HCT116 (cell line): ENCODE results near the gene SEMA3C. TPM values are rescaled to one million over a fixed set of nuclear protein-coding genes. Genes with fewer than 3 reads are reported as not detected.

Experiments
- ATAC-seq: fragments of 200-7000 bp; cut with Tn5 transposase; 2 replicates; pipeline ENCODE4 v1.9.1; 2020; ENCODE audit warnings: mild to moderate bottlenecking, moderate library complexity
- BruUV-seq: library from RNA; stranded (reverse); fragments of 400-500 nt; replicated peaks from 2 replicates; lab custom pipeline; 2021; lab: Mats Ljungman, UMichigan
- CTCF ChIA-PET: fragments of 300-600 bp; sonication (Branson Sonifier 250); formaldehyde crosslinking; loops from one replicate; lab custom pipeline; 2021; ENCODE audit warnings: antibody characterized with exemption; lab: Charles Lee
- POLR2A ChIA-PET: fragments of 300-600, 350-600 bp; sonication (Branson Sonifier 250); formaldehyde crosslinking; loops from one replicate; lab custom pipeline; 2021; ENCODE audit warnings: antibody characterized with exemption; lab: Charles Lee
- RAD21 ChIA-PET, 2 experiments: fragments of 300-600 bp; sonication (Branson Sonifier 250); formaldehyde crosslinking; loops; one replicate each; lab custom pipeline; 2023; ENCODE audit warnings: low total read pairs in 2 of 2; ENCODE audit not compliant: uncharacterized antibody in 2 of 2, unreplicated experiment in 2 of 2, low non-redundant PET in 1 of 2; lab: Charles Lee
- DNase-seq: peaks from one replicate; pipeline ENCODE4 v3.0.0-alpha.2; 2010; ENCODE audit warnings: low read depth, low spot score
- H2AFZ ChIP-seq: fragments of 200-600 bp; shearing (Covaris generic), sonication (generic); 2 replicates; pipeline ENCODE4 v1.6.1; 2017; ENCODE audit warnings: low read depth, mixed run types, mixed read lengths, antibody characterized with exemption, low read length; ENCODE audit not compliant: poor library complexity, severe bottlenecking
- H3K27ac ChIP-seq: 2 replicates; pipeline ENCODE4 v1.5.1; 2012; ENCODE audit warnings: low read depth, low read length
- H3K27me3 ChIP-seq: fragments of 200-600 bp; sonication (generic); 2 replicates; pipeline ENCODE4 v1.6.1; 2016; ENCODE audit warnings: mixed run types, low read length, mixed read lengths; ENCODE audit not compliant: insufficient read depth
- H3K36me3 ChIP-seq, 2 experiments: fragments of 200-500 bp in 1 of 2; fragments of 200-600 bp in 1 of 2; sonication (Bioruptor generic) in 1 of 2; sonication (generic) in 1 of 2; 2 replicates each; pipeline versions ENCODE4 v1.5.1 to v1.6.1; 2014 to 2016; ENCODE audit warnings: low read length in 2 of 2, inconsistent platforms in 1 of 2, mixed read lengths in 1 of 2, mixed run types in 1 of 2; ENCODE audit not compliant: insufficient read depth in 2 of 2, control insufficient read depth in 1 of 2
- H3K4me1 ChIP-seq, 2 experiments: fragments of 200-600 bp in 1 of 2; sonication (generic) in 1 of 2; 2 replicates each; pipeline versions ENCODE4 v1.5.1 to v1.6.1; 2012 to 2017; ENCODE audit warnings: low read length in 2 of 2, inconsistent platforms in 1 of 2, mild to moderate bottlenecking in 1 of 2, mixed read lengths in 1 of 2, mixed run types in 1 of 2, moderate library complexity in 1 of 2; ENCODE audit not compliant: insufficient read depth in 2 of 2, control insufficient read depth in 1 of 2
- H3K4me2 ChIP-seq: fragments of 200-600 bp; sonication (generic); 2 replicates; pipeline ENCODE4 v1.6.1; 2017; ENCODE audit warnings: mixed run types, low read length, mixed read lengths
- H3K4me3 ChIP-seq, 2 experiments: fragments of 200-600 bp in 1 of 2; sonication (generic) in 1 of 2; replicated peaks in 1 of 2; 2 replicates each; pipeline ENCODE4 v1.5.1; 2011 to 2016; ENCODE audit warnings: low read length in 2 of 2, control low read depth in 1 of 2, low read depth in 1 of 2, mild to moderate bottlenecking in 1 of 2, mixed read lengths in 1 of 2, mixed run types in 1 of 2
- H3K79me2 ChIP-seq: fragments of 200-600 bp; sonication (generic); 2 replicates; pipeline ENCODE4 v1.6.1; 2017; ENCODE audit warnings: mild to moderate bottlenecking, mixed run types, low read length, moderate library complexity, mixed read lengths; ENCODE audit not compliant: insufficient read depth
- H3K9ac ChIP-seq: fragments of 200-600 bp; sonication (generic); 2 replicates; pipeline ENCODE4 v1.6.1; 2016; ENCODE audit warnings: low read length, mixed read lengths
- H3K9me2 ChIP-seq: fragments of 200-600 bp; sonication (generic), shearing (Covaris generic); 2 replicates; pipeline ENCODE4 v1.6.1; 2017; ENCODE audit warnings: mixed run types, mild to moderate bottlenecking, moderate library complexity; ENCODE audit not compliant: insufficient read depth
- H3K9me3 ChIP-seq, 2 experiments: fragments of 200-500 bp in 1 of 2; fragments of 200-600 bp in 1 of 2; sonication (Bioruptor generic) in 1 of 2; sonication (generic) in 1 of 2; 2 replicates each; pipeline ENCODE4 v1.6.1; 2014 to 2017; ENCODE audit warnings: low read length in 2 of 2, mixed read lengths in 2 of 2, inconsistent platforms in 1 of 2, low read depth in 1 of 2, mild to moderate bottlenecking in 1 of 2, mixed run types in 1 of 2, moderate library complexity in 1 of 2; ENCODE audit not compliant: control insufficient read depth in 1 of 2, insufficient read depth in 1 of 2
- H4K20me1 ChIP-seq: fragments of 200-600 bp; sonication (generic), shearing (Covaris generic); 2 replicates; pipeline ENCODE4 v1.6.1; 2017; ENCODE audit warnings: mixed run types, mild to moderate bottlenecking, moderate library complexity; ENCODE audit not compliant: insufficient read depth
- ATF3 ChIP-seq: IDR thresholded peaks from 2 replicates; pipeline ENCODE4 v1.6.1; 2012
- CBX3 ChIP-seq: IDR thresholded peaks from 2 replicates; pipeline ENCODE4 v1.6.1; 2012; ENCODE audit warnings: low read depth
- CEBPB ChIP-seq: IDR thresholded peaks from 2 replicates; pipeline ENCODE4 v1.6.1; 2012; ENCODE audit warnings: low read depth
- CTCF ChIP-seq, 3 experiments: fragments of 200-600 bp in 1 of 3; sonication (generic) in 1 of 3; IDR thresholded peaks in 2 of 3; conservative IDR thresholded peaks in 1 of 3; 2 replicates each; pipeline ENCODE4 v1.5.1; 2012 to 2017; ENCODE audit warnings: low read depth in 2 of 3, low read length in 2 of 3, antibody characterized with exemption in 1 of 3, borderline replicate concordance in 1 of 3, control low read depth in 1 of 3, mild to moderate bottlenecking in 1 of 3, mixed read lengths in 1 of 3, mixed run types in 1 of 3, moderate library complexity in 1 of 3; ENCODE audit not compliant: insufficient read depth in 1 of 3
- EGR1 ChIP-seq: IDR thresholded peaks from 2 replicates; pipeline ENCODE4 v1.6.1; 2012; ENCODE audit warnings: low read depth
- ELF1 ChIP-seq: IDR thresholded peaks from 2 replicates; pipeline ENCODE4 v1.6.1; 2012; ENCODE audit warnings: low read depth, borderline replicate concordance
- EZH2 ChIP-seq: fragments of 200-600 bp; sonication (generic); IDR thresholded peaks from 2 replicates; pipeline ENCODE4 v1.6.1; 2017; ENCODE audit warnings: antibody characterized with exemption, mixed run types
- EZH2phosphoT487 ChIP-seq: fragments of 200-600 bp; IDR thresholded peaks from 2 replicates; pipeline ENCODE4 v1.6.1; 2018; ENCODE audit warnings: antibody characterized with exemption, borderline replicate concordance
- FOSL1 ChIP-seq: IDR thresholded peaks from 2 replicates; pipeline ENCODE4 v1.6.1; 2012; ENCODE audit warnings: low read depth
- MAX ChIP-seq: IDR thresholded peaks from 2 replicates; pipeline ENCODE4 v1.6.1; 2012
- RAD21 ChIP-seq: IDR thresholded peaks from 2 replicates; pipeline ENCODE4 v1.6.1; 2012; ENCODE audit warnings: low read depth, mild to moderate bottlenecking
- REST ChIP-seq: IDR thresholded peaks from 2 replicates; pipeline ENCODE4 v1.6.1; 2012; ENCODE audit warnings: low read depth
- SIN3A ChIP-seq: IDR thresholded peaks from 2 replicates; pipeline ENCODE4 v1.6.1; 2012; ENCODE audit warnings: low read depth
- SP1 ChIP-seq: IDR thresholded peaks from 2 replicates; pipeline ENCODE4 v1.6.1; 2012; ENCODE audit warnings: low read depth
- SRF ChIP-seq: IDR thresholded peaks from 2 replicates; pipeline ENCODE4 v1.6.1; 2012; ENCODE audit warnings: low read depth
- YY1 ChIP-seq: IDR thresholded peaks from 2 replicates; pipeline ENCODE4 v1.6.1; 2011; ENCODE audit warnings: low read length, low read depth, moderate library complexity, mild to moderate bottlenecking; ENCODE audit not compliant: insufficient replicate concordance; ENCODE audit errors: extremely low read depth
- ZBTB33 ChIP-seq: IDR thresholded peaks from 2 replicates; pipeline ENCODE4 v1.6.1; 2011; ENCODE audit warnings: mild to moderate bottlenecking, low read length, moderate library complexity; ENCODE audit not compliant: insufficient replicate concordance; ENCODE audit errors: extremely low read depth
- ZFX ChIP-seq: fragments of 450-650 bp; IDR thresholded peaks from 2 replicates; pipeline ENCODE4 v1.6.1; 2017
- intact Hi-C: fragments of 100-400 bp; cut with micrococcal nuclease; formaldehyde crosslinking; loops from 2 replicates; pipeline ENCODE4 v1.10.0; 2022
- total RNA-seq: library from RNA; stranded (reverse); gene quantifications from one replicate; pipeline ENCODE4 v1.2.1, GENCODE V29; 2021; ENCODE audit not compliant: unreplicated experiment

SEMA3C gene
- total RNA-seq, 1 experiment from 2014 or later = 25.3 TPM

GRCh38 chr7:80767654-80768053, 151.2 kb downstream of the SEMA3C start:
- Histone ChIP-seq H3K4me3 (no peak overlapping the region), H3K4me1 (peaks cover 4 to 21% of the 10 kb centered on the region in 2 experiments; a peak in 3 of 4 replicates), H3K9ac (no peak overlapping the region), H3K27ac (no peak overlapping the region), H3K9me3 (no peaks in the 10 kb centered on the region), H3K79me2 (no peaks in the 10 kb centered on the region), H2AFZ (no peak overlapping the region), H4K20me1 (no peaks in the 10 kb centered on the region), H3K9me2 (no peaks in the 10 kb centered on the region), H3K4me2 (no peak overlapping the region), H3K36me3 (no peaks in the 10 kb centered on the region), H3K27me3 (no peaks in the 10 kb centered on the region)
- DNase-seq (no peak), ATAC-seq (no peak)
- CTCF ChIA-PET = no interaction called here
- no TSS peak for BruUV-seq
- POLR2A ChIA-PET = no interaction called here
- RAD21 ChIA-PET = no interaction called here
- intact Hi-C loops = no loop called here
- TF ChIP-seq EGR1 (no peak), CTCF (IDR thresholded peaks at IDR 0.05 in 2 of 3, conservative IDR thresholded peaks at IDR 0.05 in 1 of 3; ENCODE audit: borderline replicate concordance in 1 of 3, insufficient read depth in 1 of 3, low read depth in 2 of 3, low read length in 2 of 3) (no peak), FOSL1 (no peak), ELF1 (no peak), EZH2 (no peak), RAD21 (no peak), ZFX (no peak), EZH2phosphoT487 (no peak), SP1 (no peak), MAX (no peak), SIN3A (no peak), CEBPB (no peak), YY1 (no peak), ATF3 (no peak), CBX3 (no peak), REST (no peak), ZBTB33 (no peak), SRF (no peak)
